Ovary (tissue), 9 donors: ENCODE measurements around the gene TMPRSS4. TPM values are rescaled to one million over a fixed set of nuclear protein-coding genes. Genes with fewer than 3 reads are reported as not detected.

Experiments used
- DNase-seq, 5 donors: peaks; one replicate each; pipeline ENCODE4 v3.0.0-alpha.2; 2019 to 2020
- H3K27ac ChIP-seq, 2 donors: fragments of 200-600 bp; one replicate each; pipeline versions ENCODE4 v1.5.1 to v1.8.0; 2019 to 2022
- H3K27me3 ChIP-seq: fragments of 200-600 bp; one replicate; pipeline ENCODE4 v1.8.0; 2022
- H3K36me3 ChIP-seq: fragments of 200-600 bp; sonication (generic); one replicate; pipeline ENCODE4 v1.5.1; 2019
- H3K4me1 ChIP-seq: one replicate; pipeline ENCODE4 v1.8.1; 2013; ENCODE audit warnings: mild to moderate bottlenecking, moderate library complexity; ENCODE audit not compliant: insufficient read depth
- H3K4me3 ChIP-seq: fragments of 200-600 bp; sonication (generic); one replicate; pipeline ENCODE4 v1.5.1; 2017
- H3K9me3 ChIP-seq, 2 donors: fragments of 200-600 bp in 1 of 2; sonication (generic) in 1 of 2; one replicate each; pipeline versions ENCODE4 v1.5.1 to v1.8.1; 2013 to 2019; ENCODE audit warnings: mild to moderate bottlenecking in 1 of 2, moderate library complexity in 1 of 2
- EP300 ChIP-seq: sonication (generic); formaldehyde crosslinking; IDR thresholded peaks from one replicate; pipeline ENCODE4 v1.6.1; 2017; ENCODE audit warnings: antibody characterized with exemption
- POLR2A ChIP-seq: fragments of 450-650 bp; IDR thresholded peaks from one replicate; pipeline ENCODE4 v1.6.1; 2017; ENCODE audit warnings: antibody characterized with exemption, mild to moderate bottlenecking, moderate library complexity
- WGBS, 3 donors: extraction: QIAGEN DNeasy Blood & Tissue Kit in 1 of 3; methylation state at CpG; one replicate each; pipeline versions ENCODE4 v1.1.5 to v1.1.7; 2013 to 2017; 5-methylcytosine and 5-hydroxymethylcytosine counted together
- intact Hi-C, 4 donors: fragments of 100-400 bp; cut with DNase I; formaldehyde crosslinking; loops; one replicate each; pipeline versions ENCODE4 v1.11.0 to v1.15.1; 2022 to 2023
- polyA plus RNA-seq, 2 donors: library from polyadenylated mRNA; stranded (reverse); fragments of 200-250 nt in 1 of 2; fragments of 350-450 nt in 1 of 2; fragmentation: Illumina TruSeq in 1 of 2; extraction: RNeasy Lipid Tissue Mini Kit (QIAGEN cat#74804) in 1 of 2; gene quantifications; one replicate each; pipeline ENCODE4 v1.2.3, GENCODE V29; 2013 to 2014
- total RNA-seq, 7 donors: library from RNA; depleted of rRNA in 2 of 7; stranded (reverse); fragments of >200 nt in 2 of 7; fragmentation: NEBNext Ultra II Directional in 3 of 7; extraction: Animal tissue kit (Norgen Biotek cat#: 25700) in 3 of 7; gene quantifications; one replicate each; pipeline versions ENCODE4 v1.1.0 to v1.2.4, GENCODE V29; 2016 to 2023
- TF ChIP-seq, protein P1 (sequence below), 3 donors: fragments of 450-650 bp in 2 of 3; fragments of 200-600 bp in 1 of 3; IDR thresholded peaks; one replicate each; pipeline versions ENCODE4 v1.5.1 to v1.8.0; 2016 to 2022; ENCODE audit warnings: antibody characterized with exemption in 3 of 3, mild to moderate bottlenecking in 1 of 3
- donor health status: DM: no; HTN: no; CAD: no; lungs with moderate emphysema.
- donor health status: DM: no; HTN: no; CAD: no.
- donor health status: Bipolar disorder and iron deficiency.
- donor health status: DM: yes; HTN: yes; CAD: no.
- donor health status: DM: no; HTN: no; CAD: no.
- donor health status: DM: yes; HTN: yes; CAD: no.

The TMPRSS4 gene
- total and polyA plus RNA-seq, 9 donors, result 0.20 to 2.3 (median 0.85) TPM; not detected in 5

DNA sequence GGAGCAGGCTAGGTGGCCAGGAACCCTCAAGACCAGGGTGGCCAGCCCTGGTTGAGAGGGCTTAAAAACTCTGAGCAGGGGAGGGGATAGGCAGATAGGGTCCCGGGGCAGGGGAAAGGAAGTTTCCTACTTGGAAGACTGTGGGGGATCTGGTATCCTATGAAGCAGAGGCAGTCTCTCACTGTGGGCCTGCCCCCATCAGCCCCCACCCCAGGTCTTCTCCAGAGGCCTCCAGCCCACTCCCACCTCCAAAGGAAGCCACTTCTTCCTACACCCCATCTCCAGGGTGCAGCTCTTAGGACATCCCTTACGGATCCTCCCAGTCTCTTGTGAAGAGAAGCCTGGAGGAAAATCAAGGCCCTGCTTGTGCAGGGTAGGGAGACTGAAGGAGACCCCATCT is 59.5 kb downstream of the TMPRSS4 start:
- TF ChIP-seq, protein P1, sequence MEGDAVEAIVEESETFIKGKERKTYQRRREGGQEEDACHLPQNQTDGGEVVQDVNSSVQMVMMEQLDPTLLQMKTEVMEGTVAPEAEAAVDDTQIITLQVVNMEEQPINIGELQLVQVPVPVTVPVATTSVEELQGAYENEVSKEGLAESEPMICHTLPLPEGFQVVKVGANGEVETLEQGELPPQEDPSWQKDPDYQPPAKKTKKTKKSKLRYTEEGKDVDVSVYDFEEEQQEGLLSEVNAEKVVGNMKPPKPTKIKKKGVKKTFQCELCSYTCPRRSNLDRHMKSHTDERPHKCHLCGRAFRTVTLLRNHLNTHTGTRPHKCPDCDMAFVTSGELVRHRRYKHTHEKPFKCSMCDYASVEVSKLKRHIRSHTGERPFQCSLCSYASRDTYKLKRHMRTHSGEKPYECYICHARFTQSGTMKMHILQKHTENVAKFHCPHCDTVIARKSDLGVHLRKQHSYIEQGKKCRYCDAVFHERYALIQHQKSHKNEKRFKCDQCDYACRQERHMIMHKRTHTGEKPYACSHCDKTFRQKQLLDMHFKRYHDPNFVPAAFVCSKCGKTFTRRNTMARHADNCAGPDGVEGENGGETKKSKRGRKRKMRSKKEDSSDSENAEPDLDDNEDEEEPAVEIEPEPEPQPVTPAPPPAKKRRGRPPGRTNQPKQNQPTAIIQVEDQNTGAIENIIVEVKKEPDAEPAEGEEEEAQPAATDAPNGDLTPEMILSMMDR (IDR thresholded peaks at IDR 0.05), result no peak
- TF ChIP-seq EP300, result no peak
- no peak for TF ChIP-seq POLR2A
- no peak overlapping the region for H3K27ac ChIP-seq
- no peaks in the 10 kb centered on the region for H3K36me3 ChIP-seq
- no peaks in the 10 kb centered on the region for H3K4me1 ChIP-seq
- H3K27me3 ChIP-seq, result no peaks in the 10 kb centered on the region
- no peak overlapping the region for H3K4me3 ChIP-seq
- WGBS, 3 donors, result 76 to 83% (median 80%) methylated on average over 2 of the region's 2 CpGs
- H3K9me3 ChIP-seq, result no peaks in the 10 kb centered on the region
- intact Hi-C loops, result no loop called here
- no peak for DNase-seq

DNA sequence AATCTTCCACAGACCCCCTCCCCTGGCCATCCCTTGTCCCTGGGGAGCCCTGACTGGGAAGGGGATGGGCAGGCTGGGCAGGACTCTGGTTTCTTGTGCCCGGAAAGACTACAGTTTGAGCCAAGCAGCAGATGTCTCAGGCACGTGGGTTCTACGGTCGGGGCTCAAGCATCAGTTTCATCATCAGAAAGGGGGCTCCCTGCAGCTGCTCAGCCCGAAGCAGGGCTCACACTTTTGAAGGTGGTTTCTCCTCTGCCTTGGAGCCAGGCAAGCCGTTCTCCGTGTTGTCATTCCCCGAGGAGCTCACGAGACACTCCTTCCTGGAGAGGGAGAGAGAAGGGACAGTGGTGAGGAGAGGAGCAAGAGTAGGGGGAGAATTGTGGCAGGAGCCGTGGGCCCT is 59.9 kb downstream of the TMPRSS4 start:
- Histone ChIP-seq H3K4me3 (no peak overlapping the region), H3K9me3 (no peaks in the 10 kb centered on the region), H3K27me3 (no peaks in the 10 kb centered on the region), H3K27ac (no peak overlapping the region), H3K4me1 (no peaks in the 10 kb centered on the region), H3K36me3 (no peaks in the 10 kb centered on the region)
- 70 to 73% (median 71%) methylated on average over 10 of the region's 10 CpGs for WGBS, 3 donors
- intact Hi-C loops, result no loop called here
- no peak for TF ChIP-seq POLR2A
- no peak for TF ChIP-seq EP300
- TF ChIP-seq, protein P1 (IDR thresholded peaks at IDR 0.05), result no peak
- DNase-seq, result no peak

DNA sequence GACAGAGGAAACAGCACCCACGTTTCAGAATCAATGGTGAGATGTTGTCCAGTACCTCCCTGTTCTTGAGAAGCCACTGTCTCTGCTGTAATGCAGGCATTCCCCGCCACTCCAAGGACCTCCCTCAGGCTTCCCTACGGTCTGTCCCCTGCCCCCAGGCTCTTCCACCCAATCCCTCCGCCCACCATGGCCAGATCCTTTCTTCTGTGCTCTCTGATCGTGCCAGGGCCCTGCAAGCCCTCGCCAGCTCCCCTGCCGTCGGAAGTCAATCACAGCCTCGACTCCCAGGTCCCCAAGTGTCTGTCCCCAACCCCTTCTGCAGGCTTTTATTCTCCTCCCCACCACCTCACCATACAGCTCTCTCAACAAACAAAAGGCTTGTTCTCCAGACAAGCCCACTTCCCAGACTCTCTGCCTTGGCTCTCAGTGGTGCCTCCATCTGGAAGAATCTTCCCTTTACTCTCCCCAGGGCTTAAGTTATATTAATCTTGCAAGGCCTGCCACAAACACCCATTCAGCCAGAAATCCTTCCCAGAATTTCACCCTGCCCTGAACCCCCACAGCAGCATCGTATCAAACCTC is 62.1 kb downstream of the TMPRSS4 start:
- intact Hi-C loops, result no loop called here
- 50 to 57% (median 57%) methylated on average over 10 of the region's 10 CpGs for WGBS, 3 donors

DNA sequence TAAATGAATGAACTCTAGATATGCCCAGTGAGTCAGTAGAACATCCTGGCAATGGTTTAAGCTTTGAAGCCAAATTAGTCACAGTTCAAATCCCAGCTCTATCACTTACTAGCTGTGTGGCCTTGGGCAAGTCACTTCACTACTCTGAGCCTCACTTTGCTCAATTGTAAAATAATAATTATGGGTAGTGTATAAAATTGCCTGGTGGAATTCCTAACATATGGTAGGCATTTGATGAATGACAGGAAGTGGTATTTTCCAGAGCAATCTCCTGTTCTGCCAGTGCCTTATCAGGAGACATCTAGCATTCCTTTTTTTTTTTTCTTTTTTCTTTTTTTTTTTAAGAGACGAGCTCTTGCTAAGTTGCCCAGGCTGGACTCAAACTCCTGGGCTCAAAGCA is 62.7 kb downstream of the TMPRSS4 start:
- TF ChIP-seq EP300, result no peak
- TF ChIP-seq, protein P1 (IDR thresholded peaks at IDR 0.05), result no peak
- TF ChIP-seq POLR2A, result no peak
- Histone ChIP-seq H3K9me3 (no peaks in the 10 kb centered on the region), H3K4me3 (no peak overlapping the region), H3K36me3 (no peaks in the 10 kb centered on the region), H3K27ac (no peak overlapping the region), H3K27me3 (no peaks in the 10 kb centered on the region), H3K4me1 (no peaks in the 10 kb centered on the region)
- intact Hi-C loops, result no loop called here
- DNase-seq, result no peak
- 28 to 43% (median 32%) methylated on average over 1 of the region's 1 CpG for WGBS, 3 donors

More for the DNA sequence above, 62.1 kb downstream of the TMPRSS4 start:
- no peak overlapping the region for H3K4me3 ChIP-seq
- H3K9me3 ChIP-seq, result no peaks in the 10 kb centered on the region
- H3K4me1 ChIP-seq, result no peaks in the 10 kb centered on the region
- TF ChIP-seq, protein P1 (IDR thresholded peaks at IDR 0.05), result no peak
- TF ChIP-seq EP300, result no peak
- TF ChIP-seq POLR2A, result no peak
- no peaks in the 10 kb centered on the region for H3K36me3 ChIP-seq
- H3K27me3 ChIP-seq, result no peaks in the 10 kb centered on the region
- no peak overlapping the region for H3K27ac ChIP-seq
- DNase-seq, result no peak
